SK-N-SH treated with all-trans-retinoic acid at 6 μM for 48 hours (cell line): ENCODE data around the gene ZNF627.

ENCODE experiments used
- ATAC-seq: fragments of 200-7000 bp; cut with Tn5 transposase; 3 replicates; pipeline ENCODE4 v1.9.1; 2020; ENCODE audit warnings: mild to moderate bottlenecking, moderate library complexity
- ARNTL ChIP-seq: fragments of 450-650 bp; formaldehyde crosslinking; IDR thresholded peaks from 2 replicates; pipeline ENCODE4 v1.5.0; 2020; ENCODE audit warnings: low read depth, mild to moderate bottlenecking, moderate library complexity, borderline replicate concordance
- BACH2 ChIP-seq: fragments of 250-450 bp; sonication (Bioruptor Pico); IDR thresholded peaks from 2 replicates; pipeline ENCODE4 v1.9.0; 2021; ENCODE audit warnings: mild to moderate bottlenecking, borderline replicate concordance
- CREB5 ChIP-seq: fragments of 250-450 bp; sonication (Bioruptor Pico); IDR thresholded peaks from 2 replicates; pipeline ENCODE4 v1.5.1; 2020; ENCODE audit warnings: low read depth, mild to moderate bottlenecking, moderate library complexity
- CSDC2 ChIP-seq: fragments of 250-450 bp; sonication (Bioruptor Pico); IDR thresholded peaks from 2 replicates; pipeline ENCODE4 v1.5.0; 2020; ENCODE audit warnings: mild to moderate bottlenecking, moderate library complexity
- CSRNP3 ChIP-seq: fragments of 250-450 bp; sonication (Bioruptor Pico); IDR thresholded peaks from 2 replicates; pipeline ENCODE4 v1.5.1; 2021; ENCODE audit warnings: mild to moderate bottlenecking, moderate library complexity
- ESRRG ChIP-seq: fragments of 250-450 bp; sonication (Bioruptor Pico); IDR thresholded peaks from 2 replicates; pipeline ENCODE4 v1.6.1; 2021; ENCODE audit warnings: mild to moderate bottlenecking
- GLIS3 ChIP-seq: fragments of 250-450 bp; sonication (Bioruptor Pico); IDR thresholded peaks from 2 replicates; pipeline ENCODE4 v1.5.0; 2020; ENCODE audit warnings: mild to moderate bottlenecking, moderate library complexity
- ISL1 ChIP-seq: fragments of 250-450 bp; sonication (Bioruptor Pico); IDR thresholded peaks from 2 replicates; pipeline ENCODE4 v2.1.2; 2022; ENCODE audit warnings: mild to moderate bottlenecking, moderate library complexity
- OSR1 ChIP-seq: fragments of 250-450 bp; sonication (Bioruptor Pico); IDR thresholded peaks from 2 replicates; pipeline ENCODE4 v1.8.0; 2022; ENCODE audit warnings: moderate library complexity, mild to moderate bottlenecking, inconsistent platforms
- PATZ1 ChIP-seq: fragments of 250-450 bp; sonication (Bioruptor Pico); IDR thresholded peaks from 2 replicates; pipeline ENCODE4 v1.8.0; 2020; ENCODE audit warnings: mild to moderate bottlenecking, moderate library complexity, borderline replicate concordance
- POU6F1 ChIP-seq: fragments of 250-450 bp; sonication (Bioruptor Pico); IDR thresholded peaks from 2 replicates; pipeline ENCODE4 v1.8.0; 2021; ENCODE audit warnings: low read depth, mild to moderate bottlenecking, moderate library complexity, borderline replicate concordance
- PPARA ChIP-seq: fragments of 250-450 bp; sonication (Bioruptor Pico); IDR thresholded peaks from 2 replicates; pipeline ENCODE4 v1.5.0; 2020; ENCODE audit warnings: mild to moderate bottlenecking, borderline replicate concordance
- RARB ChIP-seq: fragments of 250-450 bp; sonication (Bioruptor Pico); IDR thresholded peaks from 2 replicates; pipeline ENCODE4 v1.8.0; 2021; ENCODE audit warnings: mild to moderate bottlenecking, moderate library complexity
- SNAI2 ChIP-seq: fragments of 250-450 bp; sonication (Bioruptor Pico); IDR thresholded peaks from 2 replicates; pipeline ENCODE4 v1.5.0; 2020; ENCODE audit warnings: mild to moderate bottlenecking, moderate library complexity
- TCF4 ChIP-seq: fragments of 250-450 bp; sonication (Bioruptor Pico); IDR thresholded peaks from 2 replicates; pipeline ENCODE4 v1.8.0; 2021; ENCODE audit warnings: mild to moderate bottlenecking, moderate library complexity, borderline replicate concordance
- TOX ChIP-seq: fragments of 250-450 bp; sonication (Bioruptor Pico); IDR thresholded peaks from 2 replicates; pipeline ENCODE4 v1.8.0; 2021; ENCODE audit warnings: mild to moderate bottlenecking, moderate library complexity, borderline replicate concordance
- TSHZ2 ChIP-seq: fragments of 250-450 bp; sonication (Bioruptor Pico); IDR thresholded peaks from 2 replicates; pipeline ENCODE4 v1.5.0; 2020; ENCODE audit warnings: mild to moderate bottlenecking, moderate library complexity
- ZC3H10 ChIP-seq: fragments of 250-450 bp; sonication (Bioruptor Pico); IDR thresholded peaks from 2 replicates; pipeline ENCODE4 v1.5.1; 2021; ENCODE audit warnings: mild to moderate bottlenecking, moderate library complexity
- ZFP3 ChIP-seq: fragments of 250-450 bp; sonication (Bioruptor Pico); IDR thresholded peaks from 2 replicates; pipeline ENCODE4 v1.5.0; 2020; ENCODE audit warnings: mild to moderate bottlenecking, moderate library complexity
- ZFP30 ChIP-seq: fragments of 450-650 bp; formaldehyde crosslinking; IDR thresholded peaks from 2 replicates; pipeline ENCODE4 v1.5.0; 2022; ENCODE audit warnings: mild to moderate bottlenecking, moderate library complexity
- ZNF565 ChIP-seq: fragments of 450-650 bp; formaldehyde crosslinking; conservative IDR thresholded peaks from 2 replicates; pipeline ENCODE4 v1.5.0; 2020; ENCODE audit warnings: low read depth, mild to moderate bottlenecking, moderate library complexity
- ZNF70 ChIP-seq: fragments of 450-650 bp; formaldehyde crosslinking; IDR thresholded peaks from 2 replicates; pipeline ENCODE4 v1.5.0; 2020; ENCODE audit warnings: mild to moderate bottlenecking, moderate library complexity
- ZNF8 ChIP-seq: fragments of 450-650 bp; formaldehyde crosslinking; IDR thresholded peaks from 2 replicates; pipeline ENCODE4 v1.5.0; 2020; ENCODE audit warnings: mild to moderate bottlenecking, moderate library complexity

Gene ZNF627

GRCh38 chr19:11549386-11549953 lies 47.8 kb upstream of the ZNF627 start:
- TF ChIP-seq TOX (CRISPR knock-in tag): no peak
- no peak for ATAC-seq

DNA sequence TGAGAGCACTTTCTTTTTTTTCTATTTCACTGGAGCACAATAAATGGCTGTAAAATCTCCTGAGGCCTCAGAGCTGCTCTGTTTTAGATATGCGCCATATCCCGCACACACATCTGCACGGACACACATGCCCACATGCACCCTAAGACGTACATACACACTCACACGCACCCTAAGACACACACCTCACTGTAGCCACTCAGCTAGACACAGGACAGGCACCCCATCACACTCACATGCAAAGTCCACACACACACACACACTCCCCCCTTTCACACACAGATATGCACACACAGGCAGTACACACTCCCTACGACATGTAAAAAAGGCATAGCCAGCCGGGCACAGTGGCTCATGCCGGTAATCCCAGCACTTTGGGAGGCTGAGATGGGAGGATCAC lies 47.0 kb upstream of the ZNF627 start:
- ATAC-seq: no peak
- no peak for TF ChIP-seq ZNF70 (CRISPR knock-in tag)
- no peak for TF ChIP-seq ZNF565 (CRISPR knock-in tag)
- TF ChIP-seq BACH2 (CRISPR knock-in tag): no peak
- TF ChIP-seq RARB (CRISPR knock-in tag): no peak
- no peak for TF ChIP-seq PPARA
- TF ChIP-seq SNAI2: no peak
- no peak for TF ChIP-seq ZC3H10
- no peak for TF ChIP-seq CSDC2 (CRISPR knock-in tag)
- TF ChIP-seq PATZ1 (CRISPR knock-in tag): no peak
- TF ChIP-seq CREB5 (CRISPR knock-in tag): no peak
- TF ChIP-seq ZFP30 (CRISPR knock-in tag): no peak
- no peak for TF ChIP-seq TSHZ2

DNA sequence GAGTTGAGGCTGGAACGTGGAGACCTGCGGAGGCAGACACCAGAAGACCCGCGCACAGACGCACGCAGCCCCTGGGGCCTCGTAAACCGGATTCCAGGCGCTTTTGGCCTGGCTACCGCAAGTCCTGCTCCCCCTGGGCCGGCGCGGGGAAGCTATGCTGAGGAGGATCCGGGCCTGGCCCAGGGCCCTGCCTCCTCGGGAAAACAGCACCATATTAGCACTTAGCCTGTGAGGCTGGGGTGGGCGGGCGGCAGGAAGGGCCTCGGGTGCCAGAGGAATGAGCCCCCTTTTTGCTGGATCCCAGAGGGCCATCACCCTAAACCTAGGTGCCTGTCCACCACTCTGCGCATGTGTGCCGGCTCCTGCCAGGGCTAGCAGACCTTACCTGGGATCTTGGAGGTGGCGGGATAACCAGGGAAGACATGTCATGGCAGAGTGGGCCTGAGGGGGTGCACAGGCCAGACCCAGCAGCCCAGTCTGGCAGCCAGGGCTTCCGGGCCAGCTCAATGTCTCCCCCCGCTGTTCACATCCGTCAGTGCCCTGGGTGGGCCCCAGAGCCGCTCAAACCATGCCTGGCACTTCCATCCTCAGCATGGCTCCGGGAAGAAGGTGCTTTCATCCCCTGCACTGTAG lies 45.6 kb upstream of the ZNF627 start:
- peak; percentile 80 for ATAC-seq
- TF ChIP-seq BACH2 (CRISPR knock-in tag) (no peak), ZFP3 (CRISPR knock-in tag) (no peak), POU6F1 (CRISPR knock-in tag) (no peak), OSR1 (no peak), CREB5 (CRISPR knock-in tag) (no peak), PPARA (no peak), GLIS3 (CRISPR knock-in tag) (no peak), CSDC2 (CRISPR knock-in tag) (no peak), ZC3H10 (no peak), TOX (CRISPR knock-in tag) (no peak), ISL1 (CRISPR knock-in tag) (no peak), ESRRG (CRISPR knock-in tag) (no peak), ZFP30 (CRISPR knock-in tag) (no peak), CSRNP3 (CRISPR knock-in tag) (no peak), TCF4 (CRISPR knock-in tag) (no peak), ZNF70 (CRISPR knock-in tag) (no peak), PATZ1 (CRISPR knock-in tag) (no peak), ARNTL (no peak), ZNF8 (CRISPR knock-in tag) (no peak)
- TF ChIP-seq, all 23 proteins: peak for 0
